HG03039 (cell line): ENCODE measurements around the gene DCAF5.
"Not testable (repeated sequence)": the region's sequence is repeated elsewhere in the genome, so short reads cannot be mapped to it uniquely, and the experiment has no call there.

ENCODE experiments used
- ATAC-seq: cut with Tn5 transposase; IDR thresholded peaks from one replicate; pipeline ENCODE4 v1.9.1; 2021; ENCODE audit warnings: mild to moderate bottlenecking, moderate library complexity; ENCODE audit not compliant: unreplicated experiment

The DCAF5 gene, protein sequence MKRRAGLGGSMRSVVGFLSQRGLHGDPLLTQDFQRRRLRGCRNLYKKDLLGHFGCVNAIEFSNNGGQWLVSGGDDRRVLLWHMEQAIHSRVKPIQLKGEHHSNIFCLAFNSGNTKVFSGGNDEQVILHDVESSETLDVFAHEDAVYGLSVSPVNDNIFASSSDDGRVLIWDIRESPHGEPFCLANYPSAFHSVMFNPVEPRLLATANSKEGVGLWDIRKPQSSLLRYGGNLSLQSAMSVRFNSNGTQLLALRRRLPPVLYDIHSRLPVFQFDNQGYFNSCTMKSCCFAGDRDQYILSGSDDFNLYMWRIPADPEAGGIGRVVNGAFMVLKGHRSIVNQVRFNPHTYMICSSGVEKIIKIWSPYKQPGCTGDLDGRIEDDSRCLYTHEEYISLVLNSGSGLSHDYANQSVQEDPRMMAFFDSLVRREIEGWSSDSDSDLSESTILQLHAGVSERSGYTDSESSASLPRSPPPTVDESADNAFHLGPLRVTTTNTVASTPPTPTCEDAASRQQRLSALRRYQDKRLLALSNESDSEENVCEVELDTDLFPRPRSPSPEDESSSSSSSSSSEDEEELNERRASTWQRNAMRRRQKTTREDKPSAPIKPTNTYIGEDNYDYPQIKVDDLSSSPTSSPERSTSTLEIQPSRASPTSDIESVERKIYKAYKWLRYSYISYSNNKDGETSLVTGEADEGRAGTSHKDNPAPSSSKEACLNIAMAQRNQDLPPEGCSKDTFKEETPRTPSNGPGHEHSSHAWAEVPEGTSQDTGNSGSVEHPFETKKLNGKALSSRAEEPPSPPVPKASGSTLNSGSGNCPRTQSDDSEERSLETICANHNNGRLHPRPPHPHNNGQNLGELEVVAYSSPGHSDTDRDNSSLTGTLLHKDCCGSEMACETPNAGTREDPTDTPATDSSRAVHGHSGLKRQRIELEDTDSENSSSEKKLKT

DNA sequence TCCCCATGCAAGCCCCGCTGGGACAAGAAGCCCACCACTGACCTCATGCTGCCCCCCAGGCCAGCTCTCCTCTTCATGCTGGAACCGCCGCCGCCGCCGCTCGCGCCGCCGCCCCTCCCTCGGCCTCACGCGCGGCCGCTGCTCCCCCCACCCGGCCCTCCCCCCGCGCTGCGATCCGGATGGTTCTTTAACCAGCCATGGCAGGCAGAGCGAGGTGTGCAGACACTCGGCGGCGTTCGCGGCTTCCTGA is at the start of gene DCAF5:
DCAF5 (minus strand) TSS at position 218 of the 250 bp plus-strand sequence; CDS start at position 77, 141 bp downstream.
- no peak for ATAC-seq

DNA sequence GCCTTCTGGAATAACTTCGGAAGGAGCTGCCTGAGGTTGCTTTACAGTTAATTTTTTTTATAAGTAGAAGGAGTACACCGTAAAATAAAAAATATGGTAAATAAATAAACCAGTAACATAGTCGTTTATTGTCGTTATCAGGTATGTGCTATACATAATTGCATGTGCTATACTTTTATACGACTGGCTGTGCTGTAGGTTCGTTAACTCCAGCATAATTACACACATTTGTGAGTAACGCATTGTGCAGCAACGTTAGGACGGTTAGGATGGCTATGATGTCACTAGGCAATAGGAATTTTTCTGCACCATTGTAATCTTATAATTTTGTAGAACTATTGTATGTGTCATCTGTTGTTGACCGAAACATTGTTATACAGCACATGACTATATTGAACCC is 46.9 kb upstream of the DCAF5 start:
- ATAC-seq = no peak

DNA sequence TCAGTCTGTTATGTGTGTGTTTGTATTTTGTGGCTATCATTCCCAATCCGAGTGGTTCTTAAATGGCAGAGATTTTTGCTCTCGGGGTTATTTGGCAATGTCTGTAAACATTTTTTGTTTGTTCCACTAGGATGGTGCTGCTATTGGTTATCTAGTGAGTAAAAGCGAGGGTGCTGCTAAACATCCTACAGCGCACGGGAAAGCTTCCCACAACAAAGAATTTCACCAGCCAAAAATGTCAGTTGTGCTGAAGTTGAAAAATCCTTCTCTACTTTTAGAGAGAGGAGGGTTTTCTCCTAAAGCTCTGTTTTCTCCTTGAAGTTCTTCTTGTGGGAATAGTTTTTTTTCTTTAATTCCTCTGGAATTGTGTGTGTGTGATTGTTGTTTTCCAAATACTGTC is 40.8 kb upstream of the DCAF5 start:
- ATAC-seq = no peak

DNA sequence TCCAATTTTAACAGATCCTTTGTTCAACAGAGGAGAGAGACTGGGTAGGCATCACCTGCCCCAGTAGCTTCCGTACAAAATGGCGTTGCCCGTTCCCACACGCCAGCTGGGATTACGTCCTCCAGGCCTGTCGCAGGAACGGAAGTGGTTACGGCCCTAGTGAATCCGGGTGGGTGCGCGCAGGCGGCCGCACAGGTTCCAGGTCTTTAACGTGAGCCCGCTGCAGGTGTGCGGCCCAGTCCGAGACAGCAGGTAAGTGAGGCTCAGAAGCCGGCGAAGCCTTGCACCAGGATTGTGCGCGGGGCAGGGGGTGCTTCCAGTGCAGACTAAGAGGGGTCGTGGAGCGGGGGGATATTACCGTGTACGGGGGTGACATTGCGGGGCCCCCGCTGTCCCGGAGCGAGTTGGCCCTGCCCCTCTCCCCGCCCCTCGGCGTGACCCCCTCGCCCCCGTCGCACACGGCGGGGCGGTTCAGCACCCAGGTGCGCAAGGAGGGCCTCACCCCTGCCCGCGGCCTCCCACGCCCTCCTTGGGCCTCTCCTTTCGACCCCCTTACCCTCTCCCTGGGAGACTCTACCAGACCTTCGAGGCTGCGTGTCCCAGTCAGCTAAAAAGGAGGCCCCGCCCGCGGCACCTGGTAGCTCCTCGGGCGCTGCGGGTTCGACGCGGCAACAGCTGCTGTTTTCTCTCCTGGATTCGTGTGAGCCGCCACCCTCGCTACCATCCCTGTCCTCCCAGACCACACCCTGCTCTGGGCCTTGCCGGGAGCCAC is 38.6 kb upstream of the DCAF5 start, which contains the start of gene EXD2:
EXD2 (plus strand) TSS at position 159 of the 772 bp plus-strand sequence. CDS start 17,973 bp downstream, outside the sequence.
- ATAC-seq = peak; percentile 85

DNA sequence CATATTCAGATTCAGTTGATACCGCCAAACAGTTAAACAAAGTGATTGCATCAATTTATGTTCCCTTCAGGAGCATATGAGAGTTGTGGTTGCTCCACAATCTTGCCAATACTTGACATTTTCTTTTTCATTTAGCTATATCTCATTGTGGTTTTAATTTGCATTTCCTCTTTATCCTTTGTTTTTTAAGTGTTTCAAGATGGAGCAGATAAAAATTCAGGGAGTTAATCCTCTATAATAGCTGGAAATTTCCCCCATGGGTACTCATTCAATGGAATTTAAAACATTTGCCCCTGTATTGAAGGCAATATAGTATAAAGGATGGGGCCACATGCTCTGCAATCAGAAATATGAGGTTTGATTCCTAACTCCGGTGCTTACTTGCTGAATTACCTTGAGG is 37.3 kb upstream of the DCAF5 start:
- no peak for ATAC-seq

DNA sequence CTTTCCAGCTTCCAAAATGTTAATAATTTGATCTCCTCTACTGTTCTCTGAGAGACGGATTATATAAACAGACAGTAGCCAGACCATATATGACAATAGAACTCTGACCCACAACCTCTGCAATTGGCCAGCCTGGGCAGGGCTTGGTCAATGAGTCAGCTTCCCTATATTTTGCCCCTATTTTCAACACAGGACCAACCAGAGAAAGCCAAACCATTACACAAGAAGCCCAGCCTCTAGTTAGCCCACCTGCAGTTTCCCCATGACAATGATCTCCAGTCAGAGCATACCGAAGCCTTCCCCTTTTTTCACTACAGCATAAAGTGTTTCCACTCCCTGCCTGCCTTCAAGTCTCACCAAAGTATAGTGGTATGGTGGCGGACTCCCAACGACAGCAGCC is 30.8 kb upstream of the DCAF5 start:
- ATAC-seq = no peak

DNA sequence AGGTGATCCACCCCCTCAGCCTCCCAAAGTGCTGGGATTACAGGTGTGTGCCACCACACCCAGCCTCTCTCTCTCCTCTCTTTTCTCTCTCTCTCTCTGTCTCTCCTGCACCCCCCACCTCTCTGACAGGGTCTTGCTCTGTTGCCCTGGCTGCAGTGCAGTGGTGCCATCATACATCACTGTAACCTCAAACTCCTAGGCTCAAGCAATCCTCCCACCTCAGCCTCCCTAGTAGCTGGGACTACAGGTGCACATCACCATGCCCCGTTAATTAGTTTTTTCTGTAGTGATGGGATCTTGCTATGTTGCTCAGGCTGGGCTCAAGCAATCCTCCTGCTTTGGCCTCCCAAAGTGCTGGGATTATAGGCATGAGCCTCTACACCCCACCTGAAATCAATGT is 29.7 kb upstream of the DCAF5 start:
- ATAC-seq = not testable (repeated sequence)

DNA sequence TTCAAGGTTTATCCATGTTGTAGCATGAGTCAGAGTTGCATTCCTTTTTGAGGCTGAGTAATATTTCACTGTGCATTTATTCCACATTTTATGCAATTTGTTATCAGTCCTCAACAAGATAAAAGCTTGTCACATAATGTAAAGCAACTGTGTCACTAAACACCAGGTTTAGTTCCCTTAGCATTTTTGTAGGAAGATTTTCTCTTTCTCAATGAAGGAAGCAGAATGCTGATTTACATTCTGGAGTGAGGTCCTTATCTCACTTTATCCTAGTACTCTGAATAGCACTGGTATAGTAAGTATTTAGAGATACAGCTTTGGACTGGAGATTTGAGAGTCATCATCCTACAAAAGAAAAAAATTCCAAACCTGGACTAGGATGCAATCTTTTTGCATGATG is 28.6 kb upstream of the DCAF5 start:
- no peak for ATAC-seq

DNA sequence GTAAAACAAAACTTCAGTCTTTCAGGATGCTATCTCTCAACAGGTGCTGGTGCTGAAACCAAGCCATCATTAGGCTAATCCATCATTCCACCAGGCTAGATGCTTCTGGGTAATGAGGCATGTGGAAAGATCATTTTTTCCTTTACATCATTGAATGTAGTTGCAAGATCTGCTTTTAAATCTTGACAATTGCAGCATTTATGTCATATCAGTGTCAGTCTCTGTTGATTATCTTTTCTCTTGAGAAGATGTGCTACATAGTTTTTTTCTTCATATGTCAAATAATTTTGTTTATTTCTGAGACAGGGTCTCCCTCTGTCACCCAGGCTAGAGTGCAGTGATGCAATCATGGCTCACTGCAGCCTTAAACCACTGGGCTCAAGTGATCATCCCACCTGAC is 22.2 kb upstream of the DCAF5 start:
- no peak for ATAC-seq

DNA sequence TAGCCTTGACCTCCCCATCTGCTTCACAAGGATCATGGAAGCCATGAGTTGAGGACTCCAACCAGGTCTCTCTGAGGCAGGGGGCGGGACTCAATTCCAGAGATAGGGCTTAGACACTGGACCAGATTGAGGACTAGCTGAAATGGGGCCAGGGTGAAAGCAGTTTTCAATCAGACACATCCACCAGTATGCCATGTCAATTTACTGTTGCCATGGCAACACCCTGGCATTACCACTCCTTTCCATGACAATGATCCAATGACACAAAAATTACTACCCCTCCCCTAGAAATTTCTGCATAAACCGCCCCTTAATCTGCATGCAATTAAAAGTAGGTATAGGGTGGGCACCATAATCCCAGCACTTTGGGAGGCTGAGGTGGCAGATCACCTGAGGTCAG is 18.6 kb upstream of the DCAF5 start:
- ATAC-seq = no peak

DNA sequence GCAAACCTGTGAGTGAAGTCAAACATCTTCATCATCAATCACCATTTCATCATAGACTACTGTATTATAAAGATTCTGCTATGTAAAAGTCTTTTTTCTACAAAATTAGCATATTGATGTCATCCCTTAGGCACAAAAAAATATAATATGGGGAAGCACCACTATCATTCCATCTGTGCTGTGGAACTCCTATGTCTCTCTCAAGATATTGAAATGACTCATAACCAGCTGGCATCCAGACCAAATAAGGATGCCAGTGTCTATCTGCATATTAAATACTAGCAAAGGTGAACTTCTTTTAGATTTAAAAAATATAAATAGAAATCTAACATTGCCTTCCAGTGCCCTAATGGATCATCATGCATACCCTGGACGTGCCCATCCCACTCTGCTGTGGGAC is 17.9 kb upstream of the DCAF5 start:
- ATAC-seq = no peak

DNA sequence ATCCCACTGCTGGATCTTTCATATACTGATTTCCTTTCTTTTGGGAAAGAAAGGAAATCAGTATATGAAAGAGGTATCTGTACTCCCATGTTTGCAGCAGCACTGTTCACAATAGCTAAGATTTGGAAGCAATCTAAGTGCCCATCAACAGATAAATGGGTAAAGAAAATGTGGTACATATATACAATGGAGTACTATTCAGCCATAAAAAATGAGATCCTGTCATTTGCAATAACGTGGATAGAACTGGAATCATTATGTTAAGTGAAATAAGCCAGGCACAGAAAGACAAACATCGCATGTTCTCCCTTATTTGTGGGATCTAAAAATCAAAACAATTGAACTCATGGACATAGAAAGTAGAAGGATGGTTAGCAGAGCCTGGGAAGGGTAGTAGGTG is 12.9 kb upstream of the DCAF5 start:
- ATAC-seq = not testable (repeated sequence)

DNA sequence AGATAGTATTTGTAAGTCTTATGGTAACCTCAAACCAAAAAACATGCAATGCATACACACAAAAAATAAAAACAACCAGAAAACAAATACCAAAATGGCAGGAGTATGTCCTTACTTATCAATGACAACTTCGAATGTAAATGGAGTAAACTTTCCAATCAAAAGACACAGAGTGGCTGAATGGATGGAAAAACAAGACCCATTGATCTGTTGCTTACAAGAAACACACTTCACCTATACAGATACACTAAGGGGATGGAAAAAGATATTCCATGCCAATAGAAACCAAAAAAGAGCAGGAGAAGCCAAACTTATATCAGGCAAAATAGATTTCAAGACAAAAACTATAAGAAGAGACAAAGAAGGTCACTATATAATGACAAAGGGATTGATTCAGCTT is 8.7 kb upstream of the DCAF5 start:
- no peak for ATAC-seq

DNA sequence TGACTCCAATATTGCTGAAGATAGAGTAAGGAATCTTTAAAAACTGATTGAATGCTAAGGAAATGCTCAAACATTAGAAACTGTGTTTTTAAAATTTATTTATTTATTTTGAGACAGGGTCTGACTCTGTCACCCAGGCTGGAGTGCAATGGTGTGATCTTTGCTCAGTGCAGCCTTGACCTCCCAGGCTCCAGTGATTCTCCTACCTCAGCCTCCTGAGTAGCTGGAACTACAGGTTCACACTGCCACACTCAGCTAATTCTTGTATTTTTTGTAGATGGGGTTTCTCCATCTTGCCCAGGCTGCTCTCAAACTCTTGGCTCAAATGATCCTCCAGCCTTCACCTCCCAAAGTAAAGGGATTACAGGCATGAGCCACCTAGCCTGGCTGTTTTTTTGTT is 3.3 kb upstream of the DCAF5 start:
- ATAC-seq = no peak

DNA sequence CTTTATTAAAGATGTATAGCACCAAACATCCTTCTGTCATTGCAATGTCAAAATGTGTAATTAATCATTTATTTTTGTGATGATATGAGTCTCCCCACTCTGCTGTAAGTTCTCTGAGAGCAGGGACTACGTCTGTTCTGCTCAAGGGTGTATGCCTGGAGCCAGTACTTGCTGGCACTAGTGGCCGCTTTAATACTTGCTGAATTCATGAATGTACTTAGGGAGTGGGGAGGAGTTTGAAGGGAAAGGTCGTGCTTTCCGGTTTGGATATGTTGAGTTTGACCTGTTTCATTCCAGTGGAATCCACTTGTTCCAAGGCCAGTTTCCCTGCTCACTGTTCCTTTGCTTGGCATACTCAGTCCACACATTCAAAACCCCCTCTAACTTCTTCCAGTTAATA is 1.9 kb upstream of the DCAF5 start:
- no peak for ATAC-seq

DNA sequence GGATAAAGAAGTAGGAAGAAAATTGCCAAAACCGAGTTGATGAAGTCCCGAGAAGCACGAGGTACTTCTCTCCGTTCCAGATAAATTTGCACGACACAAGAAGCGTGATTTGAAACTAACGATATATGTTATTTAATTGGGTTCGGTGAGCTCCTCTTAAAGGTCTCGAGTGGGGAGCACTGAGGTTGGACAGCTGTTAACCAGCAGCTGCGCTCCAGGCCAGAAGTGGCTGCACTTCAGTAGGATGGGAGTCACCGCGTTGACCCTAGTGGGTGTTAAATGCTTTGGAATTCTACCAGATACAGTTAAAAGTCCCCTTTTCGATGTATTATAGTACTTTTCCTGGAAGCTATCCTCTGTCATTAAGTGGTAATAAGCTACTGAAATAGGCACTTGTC is 953 bp upstream of the DCAF5 start:
- no peak for ATAC-seq

DNA sequence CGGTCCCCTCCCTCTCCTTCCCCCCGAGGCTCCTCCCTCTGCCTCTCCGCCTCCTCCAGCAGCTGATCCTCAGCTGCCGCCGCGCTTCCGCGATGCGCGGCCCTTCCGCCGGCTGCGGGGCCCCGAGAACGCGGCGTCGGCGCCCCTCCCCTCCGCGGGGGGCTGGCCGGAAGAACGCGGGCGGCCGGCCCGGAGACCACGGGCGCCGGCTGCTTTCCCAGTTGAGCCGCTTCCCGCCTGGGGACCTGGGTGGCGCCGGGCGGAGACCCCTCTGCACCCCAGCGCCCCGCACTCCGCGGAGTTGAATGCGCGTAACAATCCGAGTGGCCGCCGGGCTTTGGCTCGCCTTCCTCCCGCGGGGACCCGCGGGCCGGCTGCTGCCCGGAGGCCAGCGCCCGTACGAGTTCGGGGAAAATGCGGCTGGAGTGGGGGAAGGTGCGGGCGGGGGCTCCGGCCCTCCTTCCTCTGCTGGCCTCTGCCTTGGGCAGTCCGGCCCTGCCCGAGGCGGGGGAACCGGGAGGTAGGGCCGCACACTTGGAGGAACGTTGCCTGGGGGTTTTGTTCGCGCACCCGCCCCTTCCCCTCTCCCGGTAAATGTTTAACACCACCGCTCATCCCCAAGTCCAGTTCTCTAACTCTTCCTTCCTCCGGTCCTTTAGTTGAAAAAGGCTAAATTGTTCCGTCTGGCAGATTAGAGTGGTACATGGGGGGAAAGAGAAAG is 393 bp upstream of the DCAF5 start:
- ATAC-seq = peak; percentile 77

DNA sequence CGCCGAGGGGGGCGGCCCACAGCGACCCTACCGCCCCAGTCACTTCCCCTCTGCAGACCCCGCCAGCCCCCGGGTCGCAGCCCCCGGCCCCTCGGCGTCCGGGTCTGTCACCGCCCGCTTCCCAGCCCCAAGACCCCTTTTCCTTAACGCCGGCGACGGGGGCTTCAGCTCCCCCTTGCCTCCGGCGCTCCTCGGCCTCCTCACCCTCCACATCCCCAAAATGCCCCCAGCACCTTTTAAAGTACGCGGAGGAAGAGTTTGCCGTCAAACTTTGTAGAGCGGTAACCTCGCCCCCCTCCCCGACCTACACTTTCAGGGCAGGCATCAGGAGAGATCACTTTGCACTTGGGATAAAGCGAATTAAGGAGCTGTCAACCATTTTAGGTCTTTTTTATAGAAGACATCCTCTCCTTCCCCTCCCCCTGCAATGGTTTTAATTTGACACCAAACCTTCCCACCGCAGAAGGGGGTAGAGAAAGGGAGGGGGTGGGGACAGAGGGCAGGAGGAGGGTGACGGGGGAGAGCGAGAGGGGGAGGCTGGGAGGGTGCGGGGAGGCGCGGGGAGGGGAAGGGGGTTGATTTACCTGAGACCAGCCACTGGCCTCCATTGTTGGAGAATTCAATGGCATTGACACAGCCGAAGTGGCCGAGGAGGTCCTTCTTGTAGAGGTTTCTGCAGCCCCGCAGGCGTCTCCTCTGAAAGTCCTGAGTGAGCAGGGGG is 578 bp downstream of the DCAF5 start:
- peak; percentile 0 for ATAC-seq

DNA sequence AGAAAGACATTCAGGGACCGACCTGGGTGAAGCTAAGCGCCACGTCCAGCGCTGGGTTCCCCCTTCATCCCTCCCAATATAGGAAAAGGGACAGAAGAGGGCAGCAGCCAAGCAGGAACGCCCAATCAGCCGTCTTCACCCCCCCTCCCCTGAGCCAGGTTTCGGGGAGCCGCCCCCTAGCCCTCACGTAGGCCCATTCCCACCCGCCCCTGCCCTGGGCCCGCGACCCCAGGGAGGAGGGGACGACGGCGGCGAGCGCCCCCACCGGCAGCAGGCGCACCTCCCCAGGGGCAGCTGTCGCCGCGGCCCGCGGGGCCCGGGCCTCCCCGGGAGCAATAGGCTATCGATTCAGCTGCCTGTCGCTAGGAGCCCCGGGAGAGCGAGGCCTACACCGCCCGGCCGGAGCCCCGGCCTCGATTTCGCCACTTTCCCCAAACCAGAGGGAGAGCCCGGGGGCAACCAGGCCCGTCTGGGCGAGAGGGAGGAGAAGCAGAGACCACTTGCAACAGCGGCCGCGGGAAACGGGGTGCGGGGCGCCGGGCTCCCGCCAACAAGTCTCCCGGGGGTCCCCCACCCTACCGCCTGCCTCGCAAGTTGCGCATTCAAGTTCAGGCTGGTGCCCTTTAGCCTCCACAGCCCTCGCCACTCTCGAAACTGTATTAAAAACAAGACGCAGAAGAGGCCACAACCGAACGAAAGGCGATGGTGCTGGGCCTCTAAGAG is 1.3 kb downstream of the DCAF5 start:
- peak; percentile 46 for ATAC-seq
